Measurements from ENCODE around the gene AADAC.

GRCh38 chr3:151852074-151852811, 38.3 kb downstream of the AADAC start:
- TF ChIP-seq, protein P1, sequence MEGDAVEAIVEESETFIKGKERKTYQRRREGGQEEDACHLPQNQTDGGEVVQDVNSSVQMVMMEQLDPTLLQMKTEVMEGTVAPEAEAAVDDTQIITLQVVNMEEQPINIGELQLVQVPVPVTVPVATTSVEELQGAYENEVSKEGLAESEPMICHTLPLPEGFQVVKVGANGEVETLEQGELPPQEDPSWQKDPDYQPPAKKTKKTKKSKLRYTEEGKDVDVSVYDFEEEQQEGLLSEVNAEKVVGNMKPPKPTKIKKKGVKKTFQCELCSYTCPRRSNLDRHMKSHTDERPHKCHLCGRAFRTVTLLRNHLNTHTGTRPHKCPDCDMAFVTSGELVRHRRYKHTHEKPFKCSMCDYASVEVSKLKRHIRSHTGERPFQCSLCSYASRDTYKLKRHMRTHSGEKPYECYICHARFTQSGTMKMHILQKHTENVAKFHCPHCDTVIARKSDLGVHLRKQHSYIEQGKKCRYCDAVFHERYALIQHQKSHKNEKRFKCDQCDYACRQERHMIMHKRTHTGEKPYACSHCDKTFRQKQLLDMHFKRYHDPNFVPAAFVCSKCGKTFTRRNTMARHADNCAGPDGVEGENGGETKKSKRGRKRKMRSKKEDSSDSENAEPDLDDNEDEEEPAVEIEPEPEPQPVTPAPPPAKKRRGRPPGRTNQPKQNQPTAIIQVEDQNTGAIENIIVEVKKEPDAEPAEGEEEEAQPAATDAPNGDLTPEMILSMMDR (IDR thresholded peaks at IDR 0.05): no peak
- TF ChIP-seq POLR2A (IDR thresholded peaks at IDR 0.05): no peak
